NCI-H510A treated with DMSO at 0.1 percent for 48 hours (cell line): ENCODE data around the gene MSRB3.

Source experiments
- DNase-seq: peaks from one replicate; lab custom pipeline; 2025; lab: John Stamatoyannopoulos, UW

The MSRB3 gene

GRCh38 chr12:65325183-65325582, 46.7 kb downstream of the MSRB3 start:
- no peak for DNase-seq

- DNase-seq, result no peak
Measured at GRCh38 chr12:65326616-65327015, 48.1 kb downstream of the MSRB3 start.

- no peak for DNase-seq
Measured at GRCh38 chr12:65327207-65328076, 49.0 kb downstream of the MSRB3 start.

GRCh38 chr12:65329721-65330120, 51.2 kb downstream of the MSRB3 start:
- no peak for DNase-seq

- DNase-seq, result no peak
Measured at GRCh38 chr12:65330331-65330730, 51.8 kb downstream of the MSRB3 start.

- DNase-seq, result no peak
Measured at GRCh38 chr12:65331456-65331855, 53.0 kb downstream of the MSRB3 start.

GRCh38 chr12:65333649-65334048, 55.2 kb downstream of the MSRB3 start:
- no peak for DNase-seq

- DNase-seq, result no peak
Measured at GRCh38 chr12:65334521-65334920, 56.0 kb downstream of the MSRB3 start.

- DNase-seq, result no peak
Measured at GRCh38 chr12:65335021-65335714, 56.7 kb downstream of the MSRB3 start.

GRCh38 chr12:65335981-65336380, 57.5 kb downstream of the MSRB3 start:
- no peak for DNase-seq

GRCh38 chr12:65339161-65339560, 60.7 kb downstream of the MSRB3 start:
- DNase-seq, result no peak

GRCh38 chr12:65343230-65343629, 64.7 kb downstream of the MSRB3 start:
- DNase-seq, result no peak

- DNase-seq, result no peak
Measured at GRCh38 chr12:65343801-65344200, 65.3 kb downstream of the MSRB3 start.

- DNase-seq, result no peak
Measured at GRCh38 chr12:65355461-65355860, 77.0 kb downstream of the MSRB3 start.

GRCh38 chr12:65362234-65363031, 84.0 kb downstream of the MSRB3 start:
- no peak for DNase-seq

GRCh38 chr12:65364046-65364445, 85.6 kb downstream of the MSRB3 start:
- DNase-seq, result no peak

- DNase-seq, result no peak
Measured at GRCh38 chr12:65367396-65367795, 88.9 kb downstream of the MSRB3 start.

- no peak for DNase-seq
Measured at GRCh38 chr12:65368055-65368454, 89.6 kb downstream of the MSRB3 start.

- DNase-seq, result no peak
Measured at GRCh38 chr12:65372574-65372973, 94.1 kb downstream of the MSRB3 start.

GRCh38 chr12:65384240-65384639, 105.8 kb downstream of the MSRB3 start:
- DNase-seq, result no peak

- no peak for DNase-seq
Measured at GRCh38 chr12:65387396-65387795, 108.9 kb downstream of the MSRB3 start.

- DNase-seq, result no peak
Measured at GRCh38 chr12:65389436-65389835, 111.0 kb downstream of the MSRB3 start.

- DNase-seq, result no peak
Measured at GRCh38 chr12:65391711-65392110, 113.2 kb downstream of the MSRB3 start.
